22Rv1 (cell line): ENCODE measurements around the gene ZNF423.

Experiments used
- H3K27ac ChIP-seq: fragments of 450-650 bp; 2 replicates; pipeline ENCODE4 v1.5.1; 2017
- ZFX ChIP-seq: fragments of 450-650 bp; IDR thresholded peaks from 2 replicates; pipeline ENCODE4 v1.6.1; 2017; ENCODE audit warnings: antibody characterized with exemption, borderline replicate concordance
- TF ChIP-seq, protein P1 (sequence below): fragments of 450-650 bp; IDR thresholded peaks from 2 replicates; pipeline ENCODE4 v1.5.1; 2017; ENCODE audit warnings: mild to moderate bottlenecking

Gene ZNF423

DNA sequence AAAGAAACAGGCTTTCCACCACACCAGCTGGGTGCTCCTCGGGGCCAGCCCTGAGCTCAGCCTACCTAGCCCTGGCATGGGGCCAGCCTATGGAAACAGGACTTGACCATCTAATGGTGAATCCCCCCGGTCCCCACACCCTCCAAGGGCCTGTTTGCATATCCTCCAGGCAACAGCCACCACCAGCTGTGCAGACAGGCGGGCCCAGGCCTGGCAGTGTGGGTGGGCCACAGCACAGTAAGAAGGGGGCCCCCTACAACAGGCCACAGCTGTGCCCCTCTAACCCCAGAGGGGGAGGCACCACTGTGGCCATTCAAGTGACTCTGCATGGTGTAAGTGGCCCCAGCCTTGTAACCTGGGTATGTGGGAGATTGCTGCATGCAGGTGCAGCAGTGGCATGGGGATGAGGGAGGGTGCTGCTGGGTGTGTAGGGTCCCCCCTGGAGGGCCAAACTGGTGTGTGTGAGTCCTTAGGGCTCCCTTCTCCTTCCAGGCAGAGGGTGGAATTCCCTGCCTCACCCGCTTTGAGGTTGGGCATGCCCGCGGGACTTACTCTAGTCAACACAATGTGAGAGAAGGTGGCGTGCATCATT is 334.1 kb downstream of the ZNF423 start:
- H3K27ac ChIP-seq, result no peak overlapping the region
- TF ChIP-seq, protein P1, sequence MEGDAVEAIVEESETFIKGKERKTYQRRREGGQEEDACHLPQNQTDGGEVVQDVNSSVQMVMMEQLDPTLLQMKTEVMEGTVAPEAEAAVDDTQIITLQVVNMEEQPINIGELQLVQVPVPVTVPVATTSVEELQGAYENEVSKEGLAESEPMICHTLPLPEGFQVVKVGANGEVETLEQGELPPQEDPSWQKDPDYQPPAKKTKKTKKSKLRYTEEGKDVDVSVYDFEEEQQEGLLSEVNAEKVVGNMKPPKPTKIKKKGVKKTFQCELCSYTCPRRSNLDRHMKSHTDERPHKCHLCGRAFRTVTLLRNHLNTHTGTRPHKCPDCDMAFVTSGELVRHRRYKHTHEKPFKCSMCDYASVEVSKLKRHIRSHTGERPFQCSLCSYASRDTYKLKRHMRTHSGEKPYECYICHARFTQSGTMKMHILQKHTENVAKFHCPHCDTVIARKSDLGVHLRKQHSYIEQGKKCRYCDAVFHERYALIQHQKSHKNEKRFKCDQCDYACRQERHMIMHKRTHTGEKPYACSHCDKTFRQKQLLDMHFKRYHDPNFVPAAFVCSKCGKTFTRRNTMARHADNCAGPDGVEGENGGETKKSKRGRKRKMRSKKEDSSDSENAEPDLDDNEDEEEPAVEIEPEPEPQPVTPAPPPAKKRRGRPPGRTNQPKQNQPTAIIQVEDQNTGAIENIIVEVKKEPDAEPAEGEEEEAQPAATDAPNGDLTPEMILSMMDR, result no peak
- no peak for TF ChIP-seq ZFX

DNA sequence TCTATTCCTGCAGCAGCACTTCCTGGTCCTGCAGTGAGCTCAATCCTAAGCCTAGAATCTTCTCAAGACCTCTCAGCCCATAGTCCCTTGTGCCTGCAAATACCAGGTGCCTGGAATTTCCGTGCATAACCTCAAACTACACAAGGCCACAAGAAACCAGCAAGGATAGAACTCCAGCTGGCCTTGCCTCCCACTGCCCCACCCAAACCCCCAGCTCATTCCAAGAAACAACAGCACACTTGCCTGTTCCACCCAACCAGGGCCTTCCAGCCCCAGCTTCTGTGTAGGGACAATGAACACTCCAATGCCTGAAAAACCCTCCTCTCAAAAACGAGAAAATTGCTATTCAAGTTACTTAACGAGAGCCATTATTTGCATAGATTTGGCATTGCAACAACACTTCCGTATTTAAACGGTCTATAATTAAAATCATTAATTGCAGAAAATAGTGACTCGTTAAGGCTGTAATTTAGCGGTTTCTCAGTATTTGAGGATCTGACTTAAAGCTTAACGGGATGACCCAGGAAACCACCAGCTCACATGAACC is 335.3 kb downstream of the ZNF423 start:
- H3K27ac ChIP-seq, result no peak overlapping the region
- TF ChIP-seq, protein P1, result no peak
- no peak for TF ChIP-seq ZFX

DNA sequence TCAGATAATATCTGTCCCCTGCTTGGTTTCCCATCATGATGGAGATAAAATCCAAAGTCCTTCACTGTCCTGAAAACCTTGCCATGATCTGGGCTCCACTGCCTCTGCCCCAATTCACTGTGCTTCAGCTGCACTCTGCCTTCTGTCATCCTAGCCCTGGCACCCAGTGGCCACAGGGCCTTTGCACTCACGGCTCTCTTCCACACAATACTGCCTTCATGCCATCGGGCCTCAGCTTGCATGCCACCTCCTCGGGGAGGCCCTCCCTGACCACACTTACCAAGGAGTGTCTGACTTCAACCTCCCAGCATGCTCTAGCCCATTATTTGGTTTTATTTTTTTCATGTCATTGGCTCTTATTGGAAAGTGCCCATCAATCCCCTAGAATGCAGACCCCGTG is 336.2 kb downstream of the ZNF423 start:
- no peak overlapping the region for H3K27ac ChIP-seq
- TF ChIP-seq, protein P1, result no peak
- no peak for TF ChIP-seq ZFX

DNA sequence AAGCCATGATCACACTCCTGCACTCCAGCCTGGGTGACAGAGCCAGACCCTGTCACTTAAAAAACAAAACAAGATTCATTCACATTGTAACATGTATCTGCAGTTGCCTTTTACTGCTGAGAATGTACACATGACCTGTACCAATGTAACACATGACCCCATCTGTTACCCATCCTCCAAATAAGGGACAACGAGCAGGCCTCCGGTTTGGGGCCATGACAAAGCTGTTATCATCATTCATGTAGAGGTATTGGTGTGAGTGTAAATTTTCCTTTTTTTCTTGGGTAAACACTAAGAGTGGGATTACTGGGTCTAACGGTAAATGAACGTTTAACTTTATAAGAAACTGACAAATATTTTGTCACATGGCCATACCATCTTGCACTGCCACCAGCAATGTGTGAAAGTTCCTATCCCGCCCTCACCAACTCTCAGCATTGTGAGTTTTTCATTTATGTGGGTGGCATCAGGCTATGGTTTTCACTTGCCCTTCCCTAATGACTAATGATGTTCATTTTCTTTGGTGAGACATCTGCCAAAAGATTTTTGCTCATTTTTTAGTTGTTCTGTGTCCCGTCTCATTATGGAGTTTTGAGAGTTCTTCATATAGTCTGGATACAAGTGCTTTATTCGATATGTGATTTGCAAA is 336.8 kb downstream of the ZNF423 start:
- TF ChIP-seq, protein P1, result no peak
- no peak for TF ChIP-seq ZFX
- H3K27ac ChIP-seq, result no peak overlapping the region

DNA sequence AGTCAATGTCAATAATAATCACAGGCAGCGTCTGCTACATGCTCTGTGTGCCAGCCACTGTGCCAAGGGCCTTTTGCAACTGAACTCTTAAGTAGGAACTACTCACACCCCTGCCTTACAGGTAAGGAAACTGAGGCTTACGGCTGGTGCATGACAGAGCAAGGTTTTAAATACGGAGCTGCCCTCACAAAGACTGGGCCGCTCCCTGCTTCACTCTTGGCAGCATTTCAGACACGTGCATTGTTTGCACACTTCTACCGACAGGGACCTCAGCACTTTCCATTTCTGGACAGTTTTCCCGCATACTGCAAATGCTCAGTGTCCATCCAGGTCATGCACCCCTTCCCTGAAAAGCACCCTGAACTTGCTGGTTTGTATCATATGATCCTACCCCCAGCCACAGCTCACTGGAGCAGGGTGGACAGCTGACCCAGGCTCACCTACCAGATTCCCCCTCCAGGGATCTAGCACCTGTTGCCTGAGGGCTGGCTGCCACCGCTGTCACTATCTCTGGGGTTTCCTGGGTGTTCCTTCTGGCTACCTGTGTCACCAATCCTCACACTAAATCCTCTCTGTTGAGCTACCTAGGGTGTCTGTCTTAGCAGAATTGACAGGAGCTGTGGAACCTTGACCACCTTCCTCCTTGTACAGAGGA is 339.4 kb downstream of the ZNF423 start:
- no peak overlapping the region for H3K27ac ChIP-seq

DNA sequence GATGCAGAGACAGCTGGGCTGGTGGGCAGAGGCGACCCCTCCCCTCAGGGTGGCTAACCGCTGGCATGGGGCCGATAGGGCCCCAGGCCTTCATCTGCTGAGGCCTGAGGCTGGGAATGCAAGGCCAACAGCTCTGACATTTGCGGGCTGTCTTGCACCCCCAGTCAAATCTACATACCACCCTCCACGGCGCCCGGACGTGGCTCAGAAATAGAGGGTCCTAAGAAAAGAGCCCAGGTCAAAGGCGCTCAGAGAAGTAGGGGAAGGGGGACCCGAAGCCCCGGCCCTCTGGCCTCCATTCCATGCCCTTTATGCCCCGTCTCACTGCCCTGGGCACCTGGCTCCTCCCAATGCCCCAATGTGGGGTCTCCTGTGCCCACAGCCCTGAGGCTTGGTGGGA is 340.1 kb downstream of the ZNF423 start:
- TF ChIP-seq ZFX, result no peak
- TF ChIP-seq, protein P1, result no peak

More for the DNA sequence above, 339.4 kb downstream of the ZNF423 start:
- TF ChIP-seq, protein P1, result no peak
- TF ChIP-seq ZFX, result no peak

More for the DNA sequence above, 340.1 kb downstream of the ZNF423 start:
- H3K27ac ChIP-seq, result no peak overlapping the region
